ENCODE data around the gene CARMIL1.

CARMIL1 gene

DNA sequence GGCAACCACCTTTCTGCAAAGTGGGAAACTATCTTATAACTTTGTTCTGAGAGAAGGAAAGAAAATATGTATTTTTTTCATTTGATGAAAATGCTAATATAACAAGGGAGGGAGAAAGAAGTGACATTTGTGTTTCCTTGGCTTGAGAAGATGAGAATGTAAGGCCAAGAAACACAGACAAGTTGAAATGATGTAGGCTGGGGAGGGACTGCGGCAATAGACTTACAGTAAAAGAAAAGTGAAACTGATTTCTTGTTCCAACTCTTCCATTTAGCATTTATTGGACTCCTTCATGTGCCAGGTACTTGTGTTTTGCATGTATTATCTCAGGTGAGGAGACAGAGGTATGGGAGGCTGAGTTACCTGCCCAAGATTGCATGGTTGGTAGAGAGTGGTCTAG is 130.9 kb downstream of the CARMIL1 start:
- Histone ChIP-seq H3K27ac (no peak overlapping the region), H3K4me2 (no peak overlapping the region), H3K9ac (no peak overlapping the region), H3K36me3 (no peaks in the 10 kb centered on the region), H3K4me1 (peaks cover 38% of the 10 kb centered on the region), H4K20me1 (no peaks in the 10 kb centered on the region), H3K27me3 (no peaks in the 10 kb centered on the region), H3K4me3 (no peak overlapping the region), H3K9me3 (no peaks in the 10 kb centered on the region)
- TF ChIP-seq Cebpa-rat (IDR thresholded peaks at IDR 0.05) = no peak

GRCh38 chr6:25411316-25411950 is 132.3 kb downstream of the CARMIL1 start:
- no peak overlapping the region for H3K4me3 ChIP-seq
- H3K4me2 ChIP-seq = no peak overlapping the region
- no peaks in the 10 kb centered on the region for H3K36me3 ChIP-seq
- no peak overlapping the region for H3K9ac ChIP-seq
- TF ChIP-seq Cebpa-rat (IDR thresholded peaks at IDR 0.05) = no peak
- peaks cover 26% of the 10 kb centered on the region for H3K4me1 ChIP-seq
- H3K27ac ChIP-seq = no peak overlapping the region
- no peaks in the 10 kb centered on the region for H4K20me1 ChIP-seq
- no peaks in the 10 kb centered on the region for H3K9me3 ChIP-seq
- H3K27me3 ChIP-seq = no peaks in the 10 kb centered on the region

DNA sequence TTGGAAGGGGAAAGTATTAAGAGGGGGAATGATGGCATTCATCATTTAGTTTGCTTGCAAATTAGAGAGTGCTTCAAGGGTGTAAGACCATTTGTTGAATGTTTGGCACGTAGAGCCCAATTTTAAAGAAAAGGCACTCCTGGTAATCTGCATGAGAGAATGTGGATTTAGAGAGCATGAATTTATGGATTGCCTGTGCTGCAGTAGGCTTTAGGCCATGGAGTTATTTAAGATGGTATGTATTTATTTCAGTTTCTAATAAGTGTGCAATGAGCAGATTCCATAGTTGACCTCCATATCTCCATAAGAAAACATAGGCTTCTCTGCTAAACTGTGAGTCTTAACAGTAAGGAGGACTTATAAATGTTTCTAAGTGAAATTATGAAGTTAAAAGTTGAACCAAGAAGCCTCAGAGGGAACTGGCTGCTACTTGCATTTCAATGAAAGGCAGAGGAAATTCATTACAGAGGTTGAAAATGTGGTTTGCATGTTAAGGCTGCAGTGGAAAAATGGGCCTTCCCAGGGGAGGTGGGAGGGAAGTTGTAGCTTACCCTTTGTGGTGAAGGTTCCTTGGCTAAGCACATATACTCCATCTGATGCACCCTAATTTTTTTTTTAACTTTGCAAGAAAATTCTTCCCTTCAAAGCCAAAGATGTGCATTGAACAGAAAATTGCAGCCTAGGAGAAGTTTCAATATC is 134.2 kb downstream of the CARMIL1 start:
- no peak for TF ChIP-seq Cebpa-rat (IDR thresholded peaks at IDR 0.05)
- no peaks in the 10 kb centered on the region for H3K36me3 ChIP-seq
- H3K4me1 ChIP-seq = peaks cover 33% of the 10 kb centered on the region
- no peaks in the 10 kb centered on the region for H4K20me1 ChIP-seq
- H3K4me3 ChIP-seq = no peak overlapping the region
- no peaks in the 10 kb centered on the region for H3K27me3 ChIP-seq
- no peak overlapping the region for H3K9ac ChIP-seq
- peak overlapping the region; percentile 71 for H3K4me2 ChIP-seq
- no peaks in the 10 kb centered on the region for H3K9me3 ChIP-seq
- no peak overlapping the region for H3K27ac ChIP-seq

DNA sequence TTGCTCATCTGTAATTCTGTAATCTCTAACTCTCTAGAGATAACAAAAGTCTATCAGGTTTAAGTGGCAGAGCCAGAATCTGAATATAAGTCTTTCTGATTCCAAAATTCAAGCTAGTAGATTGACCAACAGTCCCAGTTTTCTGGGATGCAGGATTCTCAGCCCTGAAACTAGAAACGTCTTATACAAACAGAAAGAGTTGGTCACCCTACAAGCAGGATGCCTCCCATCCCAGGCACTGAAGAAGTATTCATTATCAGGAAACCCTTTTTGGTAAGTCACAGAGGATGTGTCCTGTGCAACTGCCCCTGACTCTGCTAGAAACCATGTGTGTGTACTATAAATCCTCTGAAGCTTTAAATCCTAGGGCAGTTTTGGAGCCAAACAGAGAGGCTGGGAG is 135.0 kb downstream of the CARMIL1 start:
- no peak overlapping the region for H3K27ac ChIP-seq
- no peaks in the 10 kb centered on the region for H3K36me3 ChIP-seq
- TF ChIP-seq Cebpa-rat (IDR thresholded peaks at IDR 0.05) = no peak
- H3K27me3 ChIP-seq = no peaks in the 10 kb centered on the region
- no peaks in the 10 kb centered on the region for H3K9me3 ChIP-seq
- H4K20me1 ChIP-seq = no peaks in the 10 kb centered on the region
- H3K4me1 ChIP-seq = peaks cover 33% of the 10 kb centered on the region
- no peak overlapping the region for H3K9ac ChIP-seq
- H3K4me3 ChIP-seq = no peak overlapping the region
- H3K4me2 ChIP-seq = peak overlapping the region; percentile 71

- no peaks in the 10 kb centered on the region for H4K20me1 ChIP-seq
- no peak for TF ChIP-seq Cebpa-rat (IDR thresholded peaks at IDR 0.05)
- H3K36me3 ChIP-seq = no peaks in the 10 kb centered on the region
- no peak overlapping the region for H3K4me2 ChIP-seq
- no peak overlapping the region for H3K9ac ChIP-seq
- no peaks in the 10 kb centered on the region for H3K27me3 ChIP-seq
- H3K9me3 ChIP-seq = peaks cover 3% of the 10 kb centered on the region
- H3K4me3 ChIP-seq = no peak overlapping the region
- H3K27ac ChIP-seq = no peak overlapping the region
- H3K4me1 ChIP-seq = peaks cover 33% of the 10 kb centered on the region
Observed at GRCh38 chr6:25414755-25415154, 135.6 kb downstream of the CARMIL1 start.

DNA sequence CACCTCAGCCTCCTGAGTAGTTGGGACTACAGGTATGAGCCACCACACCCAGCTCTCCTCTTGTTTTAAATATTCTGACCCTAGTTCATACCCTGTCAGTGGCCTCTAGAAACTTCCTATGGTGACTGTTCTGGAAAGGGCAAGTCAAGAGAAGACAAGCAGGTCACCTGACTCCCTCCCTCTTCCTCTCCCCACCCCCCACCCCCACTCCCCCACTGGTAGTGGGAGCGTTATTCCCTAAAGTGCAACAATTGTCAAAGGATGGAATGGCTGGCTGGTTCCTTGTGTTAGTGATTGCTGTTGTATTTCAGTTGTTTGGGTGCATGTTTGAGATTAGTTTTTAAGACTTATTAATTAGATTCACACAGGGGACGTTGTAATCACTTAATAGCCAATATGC is 136.1 kb downstream of the CARMIL1 start:
- Histone ChIP-seq H3K9me3 (peaks cover 8% of the 10 kb centered on the region), H3K4me1 (peaks cover 33% of the 10 kb centered on the region), H3K9ac (no peak overlapping the region), H3K27me3 (no peaks in the 10 kb centered on the region), H3K4me2 (no peak overlapping the region), H3K27ac (no peak overlapping the region), H4K20me1 (no peaks in the 10 kb centered on the region), H3K36me3 (no peaks in the 10 kb centered on the region), H3K4me3 (no peak overlapping the region)
- TF ChIP-seq Cebpa-rat (IDR thresholded peaks at IDR 0.05) = no peak

GRCh38 chr6:25415701-25416100 is 136.5 kb downstream of the CARMIL1 start:
- Histone ChIP-seq H3K36me3 (no peaks in the 10 kb centered on the region), H4K20me1 (no peaks in the 10 kb centered on the region), H3K4me1 (peaks cover 33% of the 10 kb centered on the region), H3K4me2 (no peak overlapping the region), H3K27me3 (no peaks in the 10 kb centered on the region), H3K9me3 (peaks cover 10% of the 10 kb centered on the region), H3K9ac (no peak overlapping the region), H3K4me3 (no peak overlapping the region), H3K27ac (no peak overlapping the region)
- TF ChIP-seq Cebpa-rat (IDR thresholded peaks at IDR 0.05) = no peak

DNA sequence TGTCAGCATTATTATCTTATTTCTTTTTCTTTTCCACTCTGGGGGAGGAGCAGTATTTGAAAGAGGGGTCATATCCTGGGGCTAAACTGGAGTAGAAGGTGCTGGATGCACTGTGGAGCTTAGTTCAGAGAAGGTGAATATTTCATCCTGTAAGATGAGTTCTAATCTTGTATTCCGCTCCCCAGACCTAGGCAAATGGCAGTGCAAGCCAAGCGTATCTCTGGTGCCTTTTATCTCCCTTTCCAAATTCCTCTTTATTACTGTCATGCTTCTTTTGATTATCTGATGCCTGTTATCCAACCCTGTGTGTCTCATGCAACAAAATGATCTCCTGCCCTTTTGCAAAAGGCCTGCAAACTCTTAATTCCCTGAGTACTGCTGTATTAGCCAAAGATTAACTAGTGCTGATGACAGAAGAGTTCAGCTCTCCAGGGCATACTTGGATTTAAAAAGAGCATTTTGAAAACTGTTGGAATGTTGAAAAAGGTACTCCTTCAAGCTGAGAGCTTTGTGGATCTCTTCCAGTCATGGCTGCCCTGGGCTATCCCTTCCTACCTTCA is 138.0 kb downstream of the CARMIL1 start:
- Histone ChIP-seq H3K4me3 (no peak overlapping the region), H3K9me3 (peaks cover 10% of the 10 kb centered on the region), H4K20me1 (no peaks in the 10 kb centered on the region), H3K4me1 (peaks cover 32% of the 10 kb centered on the region), H3K9ac (no peak overlapping the region), H3K36me3 (no peaks in the 10 kb centered on the region), H3K4me2 (no peak overlapping the region), H3K27ac (no peak overlapping the region), H3K27me3 (no peaks in the 10 kb centered on the region)
- no peak for TF ChIP-seq Cebpa-rat (IDR thresholded peaks at IDR 0.05)

GRCh38 chr6:25418454-25419052 is 139.4 kb downstream of the CARMIL1 start:
- H3K4me2 ChIP-seq = no peak overlapping the region
- no peaks in the 10 kb centered on the region for H3K36me3 ChIP-seq
- H3K9ac ChIP-seq = no peak overlapping the region
- no peak for TF ChIP-seq Cebpa-rat (IDR thresholded peaks at IDR 0.05)
- H3K4me1 ChIP-seq = peaks cover 18% of the 10 kb centered on the region
- no peaks in the 10 kb centered on the region for H4K20me1 ChIP-seq
- peaks cover 10% of the 10 kb centered on the region for H3K9me3 ChIP-seq
- no peak overlapping the region for H3K27ac ChIP-seq
- no peak overlapping the region for H3K4me3 ChIP-seq
- H3K27me3 ChIP-seq = no peaks in the 10 kb centered on the region

GRCh38 chr6:25419879-25420278 is 140.7 kb downstream of the CARMIL1 start:
- no peak overlapping the region for H3K9ac ChIP-seq
- H3K27me3 ChIP-seq = no peaks in the 10 kb centered on the region
- no peaks in the 10 kb centered on the region for H3K36me3 ChIP-seq
- H3K4me2 ChIP-seq = no peak overlapping the region
- no peaks in the 10 kb centered on the region for H4K20me1 ChIP-seq
- no peak for TF ChIP-seq Cebpa-rat (IDR thresholded peaks at IDR 0.05)
- no peak overlapping the region for H3K4me3 ChIP-seq
- peaks cover 10% of the 10 kb centered on the region for H3K9me3 ChIP-seq
- no peak overlapping the region for H3K27ac ChIP-seq
- H3K4me1 ChIP-seq = peaks cover 6% of the 10 kb centered on the region; the same call in 1 of the 2 replicates
